ENCODE data around the gene HS3ST4.
"Not testable (repeated sequence)": the region's sequence is repeated elsewhere in the genome, so short reads cannot be mapped to it uniquely, and the experiment has no call there.

HS3ST4 gene

DNA sequence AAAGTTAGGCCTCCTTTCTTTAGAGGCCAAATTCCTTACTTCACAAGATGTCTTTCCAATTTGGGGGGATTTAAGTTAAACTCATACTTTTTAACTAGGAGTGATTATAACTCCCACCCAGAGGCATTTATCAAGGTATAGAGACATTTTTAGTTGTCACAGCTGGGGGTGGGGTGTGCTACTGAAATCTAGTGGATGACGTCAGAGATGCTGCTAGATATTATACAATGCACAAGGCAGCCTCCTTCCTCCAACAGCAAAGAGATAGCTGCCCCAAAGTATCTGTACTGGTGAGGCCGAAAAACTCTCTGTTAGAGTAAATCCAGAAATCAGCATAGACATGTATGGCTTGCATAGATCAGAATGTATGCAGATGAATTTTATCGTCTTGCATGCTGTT is 324.0 kb downstream of the HS3ST4 start:
- DNase-seq, result no peak

DNA sequence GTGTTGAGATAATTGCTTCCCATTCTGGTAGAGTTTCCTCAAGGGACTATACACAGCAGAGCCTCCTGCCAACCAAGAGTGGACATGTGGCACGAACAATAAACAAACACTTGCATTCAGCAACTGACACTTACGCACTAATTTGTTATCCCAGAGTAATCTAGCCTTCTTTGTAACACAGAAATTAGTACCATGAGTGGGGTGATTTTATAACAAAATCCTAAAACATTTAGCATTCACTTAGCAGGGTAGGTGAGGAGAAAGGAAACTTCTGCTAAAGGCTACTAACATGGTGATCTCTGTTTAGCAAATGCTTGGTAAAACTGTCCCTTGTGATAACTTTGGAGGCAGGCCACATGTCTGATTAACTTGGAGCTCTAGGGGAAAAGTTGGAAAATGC is 325.2 kb downstream of the HS3ST4 start:
- DNase-seq, result no peak

DNA sequence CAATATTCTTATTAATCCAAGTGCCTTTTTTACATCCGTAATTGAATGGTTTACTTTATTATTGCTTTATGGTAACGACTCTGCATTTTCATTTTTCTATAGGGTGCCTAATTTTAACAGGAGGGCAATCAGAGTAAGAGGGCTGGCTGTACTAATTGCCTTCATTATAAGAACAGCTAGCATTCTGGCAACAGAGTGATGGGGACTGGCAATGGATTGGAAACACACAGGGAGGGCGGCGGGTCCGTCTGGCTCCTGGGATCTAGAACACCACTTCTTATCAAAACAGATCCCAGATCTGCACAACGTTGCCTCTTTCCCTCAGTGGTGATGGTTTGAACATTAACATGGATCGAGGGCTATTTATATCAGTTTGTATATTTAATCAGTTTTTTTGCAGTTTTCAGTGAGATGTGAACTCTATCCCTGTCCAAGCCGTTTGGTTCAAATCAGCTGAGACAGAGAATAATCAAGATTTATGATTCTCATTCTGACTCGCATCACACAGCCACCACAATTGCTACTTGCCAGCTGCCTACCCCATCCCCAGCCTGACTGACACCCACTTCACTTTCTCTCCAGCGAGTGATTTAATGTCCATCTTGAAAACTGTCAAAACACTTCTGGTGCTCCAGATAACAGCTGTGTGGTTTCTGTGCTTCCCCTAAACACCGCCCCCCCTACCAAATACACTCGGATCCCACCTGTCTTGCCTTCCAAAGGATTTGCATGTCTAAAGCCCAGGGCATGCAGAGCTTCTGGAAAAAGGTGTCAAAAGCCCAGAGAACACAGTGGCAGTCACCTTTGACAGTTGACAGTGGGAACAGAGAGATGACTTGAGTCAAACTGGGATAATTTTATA is 327.9 kb downstream of the HS3ST4 start:
- DNase-seq, result no peak

DNA sequence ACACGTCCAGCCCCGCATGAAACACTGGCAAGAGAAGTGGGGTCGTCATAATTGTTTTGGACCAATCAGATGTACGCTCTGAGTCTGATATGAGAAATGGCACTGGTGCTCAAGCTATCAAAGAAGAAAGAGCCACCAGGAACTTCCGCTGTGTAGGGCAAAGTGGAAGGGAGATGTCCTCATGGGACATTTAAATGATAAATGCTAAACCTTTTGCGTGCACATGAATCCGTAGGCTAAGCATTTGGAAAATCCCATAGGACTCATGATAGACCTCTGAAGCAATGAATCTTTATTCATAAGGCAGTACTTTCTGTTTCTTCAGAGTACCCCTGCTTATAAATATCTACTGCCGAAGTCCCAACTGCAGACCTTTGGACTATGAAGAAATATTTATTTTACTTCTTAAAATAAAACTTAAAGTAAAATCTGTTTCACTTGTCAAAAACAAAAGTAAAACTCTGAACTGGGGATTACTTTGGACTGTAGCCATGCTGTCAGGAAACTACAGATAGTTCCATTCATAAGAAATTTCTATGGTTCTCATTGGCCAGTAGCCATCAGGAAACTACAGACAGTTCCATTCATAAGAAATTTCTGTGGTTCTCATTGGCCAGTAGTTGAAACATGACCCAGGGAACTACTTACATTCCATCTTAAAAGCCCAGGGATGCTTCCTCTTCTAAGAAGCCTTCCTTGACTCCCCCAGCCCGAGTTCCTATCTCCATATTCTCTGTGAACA is 335.1 kb downstream of the HS3ST4 start:
- no peak for DNase-seq

DNA sequence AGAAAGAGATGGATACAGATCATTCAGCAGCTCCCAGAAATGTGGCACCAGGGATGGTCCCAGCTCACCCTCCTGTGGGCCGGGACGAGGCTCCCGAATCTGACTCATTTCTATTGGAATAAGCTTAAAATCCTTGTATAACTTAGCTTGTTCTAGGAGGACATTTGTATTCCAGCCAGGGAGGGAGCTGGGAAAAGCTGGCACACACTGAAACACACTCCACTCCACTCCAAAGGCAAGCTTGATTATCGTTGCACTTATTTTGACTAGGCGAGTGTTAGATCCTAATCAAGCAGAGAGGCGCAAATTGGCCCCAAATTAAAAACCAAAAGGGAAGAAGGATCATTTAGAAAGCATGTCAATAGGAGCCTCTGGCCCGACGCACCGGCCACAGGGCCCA is 339.5 kb downstream of the HS3ST4 start:
- no peak for DNase-seq

DNA sequence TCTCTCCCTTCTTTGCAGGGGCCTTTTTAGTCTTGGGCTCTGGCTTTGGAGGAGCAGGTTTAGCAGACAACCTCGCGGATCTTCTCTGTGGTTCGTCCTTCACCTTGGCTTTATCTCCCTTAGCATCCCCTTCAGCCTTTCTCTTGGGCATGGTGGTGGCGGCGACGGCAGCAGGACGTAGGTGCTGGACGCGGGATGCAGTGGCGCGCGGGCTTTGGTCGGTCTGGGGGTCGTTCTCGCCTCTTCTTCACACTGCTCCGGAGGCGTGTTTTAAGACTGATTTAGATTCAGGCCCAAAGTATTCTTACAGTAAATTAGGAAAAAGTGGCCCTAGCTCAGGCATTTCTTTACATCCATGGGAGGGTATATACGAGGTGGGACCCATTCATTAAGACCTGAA is 340.9 kb downstream of the HS3ST4 start:
- DNase-seq, result not testable (repeated sequence)

DNA sequence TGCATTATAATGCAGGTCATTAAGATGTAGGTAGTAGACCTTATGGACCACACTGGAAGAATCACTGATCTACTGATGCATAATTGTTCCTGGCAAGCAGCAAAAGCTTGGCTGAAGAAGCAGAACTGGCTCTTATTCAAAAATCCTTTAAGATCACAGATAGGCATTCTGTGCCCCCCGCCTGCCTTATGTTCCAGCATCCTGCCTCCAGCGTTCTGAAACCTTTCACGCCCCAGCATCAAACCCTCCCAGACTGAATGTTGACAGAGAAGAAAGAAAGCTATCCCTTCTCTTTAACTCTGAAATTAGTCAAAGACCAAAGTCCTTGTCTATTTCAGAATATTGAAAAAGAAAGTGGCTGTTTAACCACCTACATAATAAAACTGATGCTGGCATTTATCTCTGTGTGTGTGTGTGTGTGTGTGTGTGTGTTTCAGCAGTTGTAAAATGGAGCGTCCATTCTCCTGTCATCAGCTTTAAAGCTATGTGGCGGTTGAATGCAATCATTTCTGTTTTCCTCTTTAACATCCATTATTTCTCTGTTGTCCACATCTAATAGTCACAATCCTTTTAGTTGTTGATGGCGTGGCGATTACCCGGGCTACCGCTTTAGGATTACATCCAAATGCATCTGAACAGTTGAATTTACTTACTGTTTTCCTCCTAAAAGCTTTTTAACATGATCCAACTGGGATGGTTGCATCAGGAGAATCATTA is 350.4 kb downstream of the HS3ST4 start:
- no peak for DNase-seq

DNA sequence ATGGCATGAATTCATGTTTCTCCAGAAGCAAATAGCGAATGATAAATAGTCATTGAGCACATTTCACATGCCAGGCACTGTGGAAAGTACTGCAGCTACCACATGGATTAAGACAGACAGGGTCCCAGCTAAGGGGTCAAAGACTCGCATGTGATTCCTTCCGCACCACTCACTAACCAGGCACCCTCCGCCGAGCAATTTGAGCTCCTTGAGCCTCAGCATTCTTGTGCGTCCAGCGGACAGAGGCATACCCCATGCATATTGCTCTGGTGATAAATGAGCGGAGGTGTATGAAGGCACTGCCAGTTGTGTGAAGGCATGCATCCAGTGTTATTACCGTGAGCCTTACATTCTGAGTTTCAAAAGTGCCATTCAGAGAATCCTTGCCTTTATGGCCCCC is 358.7 kb downstream of the HS3ST4 start:
- no peak for DNase-seq

DNA sequence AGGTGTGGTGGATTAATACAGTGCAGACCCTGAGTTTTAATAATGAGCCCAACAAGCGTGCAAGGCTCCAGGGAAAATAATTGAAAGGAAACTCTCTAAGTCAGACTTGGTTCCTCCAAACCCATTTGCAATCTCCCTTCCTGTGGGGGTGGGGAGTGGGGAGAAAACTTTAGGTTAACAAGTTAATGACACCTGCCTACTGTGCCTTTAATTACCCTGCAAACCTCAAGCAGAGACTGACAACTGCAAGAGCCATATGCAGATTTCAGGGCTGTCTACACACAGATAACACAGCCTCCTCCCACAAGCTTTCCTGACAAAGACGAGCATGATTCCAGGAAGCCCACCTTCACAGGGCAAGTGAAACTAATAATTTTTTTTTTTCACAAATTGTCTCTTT is 359.3 kb downstream of the HS3ST4 start:
- DNase-seq, result no peak

DNA sequence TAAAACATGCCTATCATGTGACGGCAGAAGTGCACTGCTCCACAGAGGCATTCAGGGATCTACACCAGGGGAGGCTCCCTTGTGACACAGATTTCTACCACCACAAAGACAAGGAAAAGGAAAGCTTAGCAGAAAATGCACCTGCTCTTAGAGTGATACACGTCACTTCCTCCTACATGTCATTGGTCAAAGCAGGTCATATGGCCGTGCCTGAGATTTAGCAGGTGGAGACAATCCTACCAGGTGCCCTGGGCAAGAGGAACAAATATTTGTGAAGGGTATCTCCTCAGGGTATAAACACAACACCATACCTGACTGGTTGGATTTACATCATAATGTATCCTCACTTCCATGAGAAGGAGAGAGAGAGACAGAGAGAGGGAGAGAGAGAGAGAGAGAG is 362.1 kb downstream of the HS3ST4 start:
- DNase-seq, result no peak

DNA sequence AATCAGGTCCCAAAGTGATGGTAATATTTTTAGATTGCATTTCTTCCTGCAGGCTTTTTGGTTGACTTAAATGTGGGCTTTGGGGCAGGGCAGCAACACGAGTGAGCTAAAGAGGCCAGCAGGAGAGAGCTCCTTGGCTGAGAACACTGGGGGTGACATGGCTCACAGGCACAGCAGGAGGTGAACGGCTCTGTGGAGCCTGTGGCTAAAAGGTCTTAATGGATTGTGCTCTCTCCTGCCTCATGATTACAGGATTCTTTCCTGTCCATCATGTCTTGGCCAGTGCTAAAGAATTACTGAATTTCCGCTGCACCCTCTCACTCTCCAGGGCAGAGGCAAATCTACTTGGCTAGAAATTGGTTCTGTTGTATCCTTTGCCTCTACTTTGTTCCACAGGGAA is 366.6 kb downstream of the HS3ST4 start:
- no peak for DNase-seq

DNA sequence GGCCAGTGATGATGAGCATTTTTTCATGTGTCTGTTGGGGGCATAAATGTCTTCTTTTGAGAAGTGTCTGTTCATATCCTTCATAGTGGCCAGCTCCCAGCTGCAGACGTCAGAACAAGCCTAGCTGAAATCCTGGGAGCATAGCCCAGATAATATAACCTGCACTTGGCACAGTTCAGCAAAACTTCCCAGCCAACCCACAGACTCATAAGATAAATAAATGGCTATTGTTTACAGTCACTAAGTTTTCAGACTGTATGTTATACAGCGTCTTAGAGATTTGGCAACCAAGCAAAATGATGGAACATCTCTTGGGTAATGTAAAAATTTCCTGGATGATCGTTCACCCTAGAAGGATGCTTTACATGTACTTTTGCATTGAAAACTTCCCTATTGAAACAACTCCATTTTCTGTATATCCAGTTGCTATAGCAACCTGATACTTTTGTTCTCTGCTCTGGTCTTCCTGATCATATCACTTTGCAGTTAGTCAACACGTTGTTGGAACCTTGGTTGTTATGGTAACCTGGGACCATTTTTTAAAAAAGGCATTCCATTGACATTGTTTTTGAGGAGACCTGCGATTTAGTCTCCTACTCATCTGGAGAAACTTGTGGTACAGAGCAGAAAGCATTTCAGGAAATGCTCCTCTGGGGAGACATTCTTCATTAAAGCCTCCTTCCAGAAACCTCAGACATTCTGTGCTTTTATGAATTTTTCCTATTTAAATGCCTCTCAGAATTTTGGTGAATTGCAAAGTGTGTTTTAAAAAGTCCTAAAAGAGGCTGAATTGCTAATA is 378.7 kb downstream of the HS3ST4 start:
- DNase-seq, result no peak

DNA sequence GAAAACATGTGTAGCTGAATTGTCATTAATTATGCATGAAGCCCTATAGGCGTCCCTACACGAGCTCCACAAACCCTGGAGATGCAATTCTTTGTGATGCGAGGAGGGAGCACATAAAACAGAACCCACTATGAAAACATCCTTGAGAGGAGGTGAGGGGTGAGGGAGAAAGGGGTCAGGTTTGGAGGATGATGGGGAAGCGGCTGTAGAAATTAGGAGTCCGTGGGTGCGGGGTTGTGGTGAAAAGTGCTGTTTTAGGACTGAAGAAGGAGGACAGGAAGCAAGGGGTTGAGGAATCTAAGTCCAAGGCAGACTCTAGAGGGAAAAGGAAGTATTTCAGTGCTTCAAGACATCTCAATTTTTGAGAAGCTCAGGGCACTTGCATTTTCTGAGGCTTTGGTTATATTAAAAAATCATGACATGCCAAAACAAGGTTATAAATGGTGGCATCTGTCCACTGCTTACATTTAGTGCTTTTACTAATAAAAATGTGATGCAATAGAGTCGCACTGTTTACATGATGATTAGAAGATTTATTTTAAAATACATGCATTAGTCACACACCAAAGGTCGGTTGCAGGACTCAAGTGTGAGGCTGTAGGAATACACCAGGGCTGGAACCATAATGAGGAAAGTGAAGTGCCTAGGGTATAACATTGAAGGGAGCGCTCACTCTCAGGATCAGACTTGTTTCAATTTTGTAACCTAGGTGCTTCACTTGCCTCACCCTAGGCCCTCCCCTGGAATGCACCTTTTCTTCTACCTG is 379.5 kb downstream of the HS3ST4 start:
- no peak for DNase-seq

DNA sequence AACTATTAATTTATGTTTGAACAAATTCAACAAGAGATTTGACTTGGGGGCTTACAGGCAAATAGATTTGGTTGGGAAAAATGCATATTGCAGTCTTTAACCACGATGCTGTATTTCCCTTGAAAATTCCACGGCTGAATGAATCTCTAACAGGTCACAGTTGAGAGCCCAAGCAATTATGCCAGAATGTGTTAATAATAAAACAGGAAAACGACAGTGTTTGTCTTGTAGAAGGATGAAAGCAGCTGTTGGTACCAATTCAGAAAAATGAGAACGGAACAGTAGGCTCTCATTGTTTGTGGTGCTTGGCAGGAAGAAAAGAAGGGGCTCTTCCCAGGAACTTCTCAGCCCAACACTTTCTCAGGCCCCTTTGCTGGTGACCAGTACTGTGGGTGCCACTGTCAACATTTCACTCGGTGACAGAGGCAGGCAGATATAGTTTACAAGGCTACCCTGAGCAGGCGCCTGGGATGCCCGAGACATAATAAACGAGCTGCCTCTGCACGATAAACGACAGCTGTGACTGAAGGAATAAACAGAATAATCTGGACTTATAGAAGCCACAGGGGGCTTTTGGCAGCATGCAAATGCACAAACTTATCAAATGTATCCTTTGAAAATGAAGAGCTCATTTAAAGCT is 387.1 kb downstream of the HS3ST4 start:
- no peak for DNase-seq

DNA sequence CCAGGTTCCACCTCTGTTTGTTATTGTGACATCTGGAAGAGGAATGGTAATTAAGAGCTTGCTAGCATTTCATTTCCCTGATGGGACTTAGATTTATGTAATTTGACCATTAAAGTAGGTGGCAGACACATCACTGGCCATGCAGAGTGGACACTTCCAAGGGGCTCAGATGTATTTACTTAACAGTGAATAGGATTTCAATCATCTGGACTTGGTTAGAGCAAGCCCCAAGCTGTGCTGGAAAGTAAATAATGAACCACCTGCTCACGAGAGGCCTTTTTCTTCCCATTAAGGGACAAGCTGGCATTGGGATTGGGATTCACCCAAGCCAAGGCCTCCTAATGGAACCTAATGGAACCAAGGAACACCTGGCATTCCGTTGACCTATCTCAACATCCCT is 395.3 kb downstream of the HS3ST4 start:
- DNase-seq, result no peak

DNA sequence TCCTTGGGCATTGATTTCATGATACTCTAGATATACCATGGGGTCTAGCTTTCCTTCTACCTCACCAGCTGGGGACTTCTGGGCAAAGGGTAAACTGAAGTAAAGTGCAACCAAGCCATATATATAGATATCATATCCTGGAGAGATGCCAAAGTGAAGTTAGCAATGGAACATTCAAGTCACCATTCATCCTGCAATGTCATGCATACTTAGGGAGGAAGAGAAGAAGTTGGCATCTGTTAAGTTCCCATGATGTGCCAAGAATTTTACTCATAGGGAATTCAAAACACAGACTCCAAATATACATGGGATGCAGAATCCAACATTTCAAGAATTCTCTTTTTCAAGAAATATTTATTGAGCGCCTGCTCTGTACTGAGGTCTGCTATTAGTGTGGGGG is 399.8 kb downstream of the HS3ST4 start:
- no peak for DNase-seq

DNA sequence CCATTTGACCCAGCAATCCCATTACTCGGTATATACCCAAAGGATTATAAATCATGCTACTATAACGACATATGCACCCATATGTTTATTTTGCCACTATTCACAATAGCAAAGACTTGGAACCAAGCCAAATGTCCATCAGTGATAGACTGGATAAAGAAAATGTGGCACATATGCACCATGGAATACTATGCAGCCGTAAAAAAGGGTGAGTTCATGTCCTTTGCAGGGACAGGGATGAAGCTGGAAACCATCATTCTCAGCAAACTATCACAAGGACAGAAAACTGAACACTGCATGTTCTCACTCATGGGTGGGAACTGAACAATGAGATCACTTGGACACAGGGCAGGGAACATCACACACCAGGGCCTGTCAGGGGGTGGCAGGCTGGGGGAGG is 406.4 kb downstream of the HS3ST4 start:
- not testable (repeated sequence) for DNase-seq

DNA sequence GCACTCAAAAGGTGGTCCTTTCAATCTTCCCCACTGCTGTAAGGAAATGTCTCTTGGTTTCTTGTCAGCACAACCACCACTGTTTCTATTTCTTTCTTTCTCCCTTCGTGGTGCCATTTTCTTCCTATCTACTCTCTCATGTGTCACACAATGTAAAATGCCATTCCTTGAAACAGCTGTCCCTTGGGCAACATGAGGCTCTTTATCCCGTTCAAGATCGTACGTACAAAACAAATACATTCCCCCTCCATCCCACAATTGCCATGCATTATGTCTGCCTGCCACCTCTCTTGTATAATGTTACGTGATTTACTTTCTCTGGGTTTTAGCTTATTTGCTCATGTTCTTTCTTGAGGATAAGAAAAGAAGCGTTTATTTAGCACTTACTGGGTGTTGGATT is 410.6 kb downstream of the HS3ST4 start:
- DNase-seq, result no peak

DNA sequence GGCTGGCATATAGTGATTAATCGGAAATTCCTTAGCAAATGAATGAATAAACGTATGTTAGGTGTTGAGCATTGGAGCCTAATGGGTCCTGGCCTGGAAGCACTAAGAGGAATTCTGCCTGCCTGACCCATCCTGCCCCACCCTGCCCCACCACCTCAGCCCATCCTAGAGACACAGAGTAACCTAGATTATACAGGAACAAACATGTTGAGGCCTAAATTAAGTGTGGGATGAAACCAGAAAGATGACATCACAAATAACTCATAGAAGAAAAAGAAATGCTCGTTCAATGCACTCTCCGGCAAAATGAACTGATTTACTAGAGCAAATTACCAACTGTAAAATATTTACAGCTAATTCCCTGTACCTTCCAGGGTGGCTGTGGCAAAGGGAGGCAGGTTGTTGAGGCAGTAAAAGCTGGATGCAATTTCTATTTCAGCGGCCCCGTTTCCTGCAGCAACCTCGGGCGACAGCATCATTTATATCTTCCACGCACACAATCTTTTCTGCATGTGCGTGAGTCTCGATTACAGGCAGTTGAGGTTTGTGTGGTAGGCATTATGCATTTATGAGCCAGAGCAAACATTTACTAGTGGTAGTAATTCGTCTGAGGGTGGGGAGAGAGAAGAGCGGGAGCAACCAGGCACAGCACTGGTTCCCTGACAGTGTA is 417.2 kb downstream of the HS3ST4 start:
- DNase-seq, result no peak

DNA sequence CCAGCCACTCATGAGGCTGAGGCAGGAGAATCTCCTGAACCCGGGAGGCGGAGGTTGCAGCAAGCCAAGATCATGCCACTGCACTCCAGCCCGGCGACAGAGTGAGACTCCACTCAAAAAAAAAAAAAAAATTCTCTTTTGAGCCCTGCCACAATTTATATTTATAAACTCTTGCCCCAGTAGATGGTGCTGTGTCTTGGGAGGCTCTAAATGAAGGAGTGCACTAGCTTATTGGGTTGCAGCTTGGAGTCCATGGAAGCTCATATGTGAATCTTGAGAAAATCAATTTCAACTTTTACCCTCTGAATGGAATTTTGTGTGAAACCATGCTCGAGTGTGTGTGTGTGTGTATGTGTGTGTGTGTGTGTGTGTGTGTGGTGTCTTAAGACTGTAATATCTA is 420.1 kb downstream of the HS3ST4 start:
- DNase-seq, result no peak

DNA sequence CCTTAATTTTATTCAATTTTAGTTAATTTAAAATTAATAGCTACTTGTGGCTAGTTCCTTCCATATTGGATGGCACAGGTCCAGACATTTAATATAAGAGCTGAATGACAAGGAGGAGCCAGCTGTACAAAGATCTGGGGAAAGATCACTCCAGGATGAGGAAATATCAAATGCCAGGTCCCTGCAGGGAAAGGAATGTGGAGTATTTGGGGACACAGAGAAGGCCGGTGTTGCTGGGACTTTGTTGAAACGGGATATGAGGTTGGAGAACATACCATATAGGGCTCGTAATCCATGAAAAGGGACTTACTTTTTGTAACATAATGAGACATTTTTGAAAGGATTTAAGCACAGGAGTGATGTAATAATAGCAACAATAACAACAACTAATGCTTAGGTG is 426.8 kb downstream of the HS3ST4 start:
- DNase-seq, result no peak

Data from stimulated activated CD4-positive, alpha-beta T cell treated with anti-CD3 and anti-CD28 coated beads, Interleukin-2, amount 100 ng/mL, for 24 hours (primary cell).